Smooth muscle cell (in vitro differentiated cells): ENCODE data around the gene CCDC154. TPM values are rescaled to one million over a fixed set of nuclear protein-coding genes. Genes with fewer than 3 reads are reported as not detected.

Experiments
- DNase-seq: peaks from one replicate; lab custom pipeline; 2025; ENCODE audit not compliant: unreplicated experiment; lab: John Stamatoyannopoulos, UW
- H2AFZ ChIP-seq: fragments of 200-600 bp; sonication (generic); 2 replicates; pipeline ENCODE4 v1.6.0; 2016; ENCODE audit warnings: antibody characterized with exemption, low read depth, mild to moderate bottlenecking
- H3F3A ChIP-seq: fragments of 200-600 bp; sonication (generic); 2 replicates; pipeline ENCODE4 v1.6.0; 2017; ENCODE audit warnings: antibody characterized with exemption, low read depth
- H3K27ac ChIP-seq: fragments of 200-600 bp; sonication (generic); 2 replicates; pipeline ENCODE4 v1.5.1; 2016; ENCODE audit warnings: low read depth, mild to moderate bottlenecking
- H3K27me3 ChIP-seq: fragments of 200-600 bp; sonication (generic); 2 replicates; pipeline ENCODE4 v1.6.1; 2016; ENCODE audit warnings: low read depth, mild to moderate bottlenecking
- H3K36me3 ChIP-seq: fragments of 200-600 bp; sonication (generic); 2 replicates; pipeline ENCODE4 v1.5.1; 2016; ENCODE audit warnings: low read depth
- H3K4me1 ChIP-seq: fragments of 200-600 bp; sonication (generic); 2 replicates; pipeline ENCODE4 v1.5.1; 2016; ENCODE audit warnings: low read depth
- H3K4me2 ChIP-seq: fragments of 200-600 bp; sonication (generic); 2 replicates; pipeline ENCODE4 v1.6.0; 2016; ENCODE audit warnings: mild to moderate bottlenecking
- H3K4me3 ChIP-seq: fragments of 200-600 bp; sonication (generic); 2 replicates; pipeline ENCODE4 v1.5.1; 2016; ENCODE audit warnings: mild to moderate bottlenecking
- H3K79me2 ChIP-seq: fragments of 200-600 bp; sonication (generic); 2 replicates; pipeline ENCODE4 v1.6.0; 2016; ENCODE audit warnings: low read depth, mild to moderate bottlenecking
- H3K9ac ChIP-seq: fragments of 200-600 bp; sonication (generic); 2 replicates; pipeline ENCODE4 v1.6.0; 2016; ENCODE audit warnings: low read depth
- H3K9me3 ChIP-seq: fragments of 200-600 bp; sonication (generic); replicated peaks from 2 replicates; pipeline ENCODE4 v1.5.1; 2016; ENCODE audit warnings: low read depth
- H4K20me1 ChIP-seq: fragments of 200-600 bp; sonication (generic); 2 replicates; pipeline ENCODE4 v1.6.0; 2016; ENCODE audit warnings: low read depth
- CTCF ChIP-seq: fragments of 200-600 bp; sonication (generic); IDR thresholded peaks from 2 replicates; pipeline ENCODE4 v1.5.1; 2017; ENCODE audit warnings: borderline replicate concordance, mild to moderate bottlenecking, antibody characterized with exemption; ENCODE audit not compliant: insufficient read depth, poor library complexity, severe bottlenecking
- WGBS: methylation state at CpG from one replicate; pipeline ENCODE4 v1.1.7; 2016; ENCODE audit warnings: low lambda C conversion rate; 5-methylcytosine and 5-hydroxymethylcytosine counted together
- polyA plus RNA-seq: library from polyadenylated mRNA; unstranded; fragments of >200 nt; fragmentation: Nextera tagmentation; extraction: Ambion mirVana; gene quantifications from 2 replicates; pipeline ENCODE4 v1.2.1, GENCODE V29; 2016
- total RNA-seq: library from RNA; depleted of rRNA; stranded (reverse); fragments of >200 nt; gene quantifications from 2 replicates; pipeline ENCODE4 v1.2.3, GENCODE V29; 2014

Gene CCDC154
- total and polyA plus RNA-seq, 2 experiments from 2014 or later, result 0.24 TPM; not detected in 1

DNA sequence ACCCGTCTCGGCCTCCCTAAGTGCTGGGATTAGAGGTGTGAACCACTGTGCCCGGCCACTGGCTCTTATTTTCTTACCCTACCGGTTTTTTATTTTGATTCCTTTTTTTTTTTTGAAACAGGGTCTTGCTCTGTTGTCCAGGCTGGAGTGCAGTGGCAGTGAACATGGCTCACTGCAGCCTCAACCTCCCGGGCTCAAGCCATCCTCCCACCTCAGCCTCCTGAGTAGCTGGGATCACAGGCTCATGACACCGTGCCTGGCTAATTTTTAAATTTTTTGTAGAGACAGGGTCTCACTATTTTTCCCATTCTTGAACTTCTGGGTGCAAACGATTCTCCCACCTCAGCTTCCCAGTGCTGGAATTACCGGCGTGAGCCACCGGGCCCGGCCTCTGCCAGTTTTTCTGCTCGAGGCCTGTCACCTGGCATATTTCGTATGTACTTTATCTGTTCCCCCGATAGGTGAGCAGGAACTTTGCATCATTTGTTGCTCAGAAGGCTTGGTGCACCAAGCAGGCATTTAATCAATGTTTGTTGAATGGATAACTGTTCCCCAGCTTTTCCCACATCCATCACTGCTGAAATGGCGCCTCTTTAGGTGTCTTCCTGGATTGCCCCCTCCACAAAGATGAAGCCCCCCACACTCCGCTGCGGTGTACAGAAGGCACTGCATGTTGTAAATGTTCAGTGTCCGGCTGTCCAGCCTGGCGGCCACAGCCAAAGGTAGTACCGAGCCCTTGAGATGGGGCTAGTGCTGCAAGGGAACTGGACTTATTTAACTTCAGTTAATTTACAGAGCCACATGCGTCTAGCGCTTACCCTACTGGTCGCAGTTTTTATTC lies 47.9 kb upstream of the CCDC154 start:
- no peaks in the 10 kb centered on the region for H3F3A ChIP-seq
- H2AFZ ChIP-seq, result peak overlapping the region; percentile 70
- no peak overlapping the region for H3K27ac ChIP-seq
- peak overlapping the region; percentile 83 for H3K4me2 ChIP-seq
- peaks cover 18% of the 10 kb centered on the region for H3K79me2 ChIP-seq
- H3K4me3 ChIP-seq, result peak overlapping the region; percentile 95
- no peak for TF ChIP-seq CTCF
- no peaks in the 10 kb centered on the region for H3K9me3 ChIP-seq
- H4K20me1 ChIP-seq, result no peaks in the 10 kb centered on the region
- H3K36me3 ChIP-seq, result no peaks in the 10 kb centered on the region
- DNase-seq, result no peak
- WGBS, result 94% methylated on average over 23 of the region's 23 CpGs
- H3K9ac ChIP-seq, result peak overlapping the region; percentile 92
- no peaks in the 10 kb centered on the region for H3K27me3 ChIP-seq
- H3K4me1 ChIP-seq, result peaks cover 7% of the 10 kb centered on the region

GRCh38 chr16:1491327-1491726 lies 47.0 kb upstream of the CCDC154 start:
- peaks cover 7% of the 10 kb centered on the region for H3K4me1 ChIP-seq
- no peaks in the 10 kb centered on the region for H3K36me3 ChIP-seq
- H3F3A ChIP-seq, result no peaks in the 10 kb centered on the region
- no peak overlapping the region for H3K27ac ChIP-seq
- no peak overlapping the region for H3K4me3 ChIP-seq
- H3K9me3 ChIP-seq, result no peaks in the 10 kb centered on the region
- no peak overlapping the region for H3K4me2 ChIP-seq
- H4K20me1 ChIP-seq, result no peaks in the 10 kb centered on the region
- no peak overlapping the region for H2AFZ ChIP-seq
- no peak for TF ChIP-seq CTCF
- WGBS, result 88% methylated on average over 12 of the region's 12 CpGs
- no peak for DNase-seq
- H3K27me3 ChIP-seq, result no peaks in the 10 kb centered on the region
- H3K9ac ChIP-seq, result no peak overlapping the region
- H3K79me2 ChIP-seq, result peaks cover 18% of the 10 kb centered on the region

DNA sequence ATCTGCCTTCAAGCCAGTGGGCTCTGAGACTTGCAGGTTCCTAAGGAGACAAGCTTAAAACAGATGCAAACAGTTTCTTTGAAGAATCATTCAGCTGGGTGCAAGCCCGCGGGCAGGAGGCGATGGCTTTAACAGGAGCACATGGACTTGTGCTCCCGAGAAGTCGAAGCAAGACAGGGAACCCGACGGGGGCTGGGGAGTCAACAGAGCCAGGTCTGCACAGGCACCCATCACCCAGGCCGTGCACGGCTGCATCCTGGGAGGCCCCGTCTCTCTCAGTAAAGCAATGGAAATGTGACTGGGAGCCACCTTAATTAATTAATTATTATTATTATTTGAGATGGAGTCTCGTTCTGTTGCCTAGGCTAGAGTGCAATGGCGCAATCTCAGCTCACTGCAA lies 44.7 kb upstream of the CCDC154 start:
- Histone ChIP-seq H3F3A (no peaks in the 10 kb centered on the region), H4K20me1 (no peaks in the 10 kb centered on the region), H3K9me3 (no peaks in the 10 kb centered on the region), H3K4me1 (peaks cover 3% of the 10 kb centered on the region), H3K36me3 (no peaks in the 10 kb centered on the region), H3K4me3 (no peak overlapping the region), H2AFZ (no peak overlapping the region), H3K4me2 (no peak overlapping the region), H3K27ac (no peak overlapping the region), H3K79me2 (peaks cover 8% of the 10 kb centered on the region), H3K9ac (no peak overlapping the region), H3K27me3 (no peaks in the 10 kb centered on the region)
- TF ChIP-seq CTCF, result no peak
- no peak for DNase-seq
- 96% methylated on average over 12 of the region's 12 CpGs for WGBS

GRCh38 chr16:1488619-1489018 lies 44.3 kb upstream of the CCDC154 start, which contains the start of gene PTX4:
Gene PTX4, minus strand, starts transcription at chr16:1488944. Its CDS starts 35 bp downstream, at chr16:1488909.
- H3K36me3 ChIP-seq, result no peaks in the 10 kb centered on the region
- H3K79me2 ChIP-seq, result peaks cover 4% of the 10 kb centered on the region
- H3K27me3 ChIP-seq, result no peaks in the 10 kb centered on the region
- 92% methylated on average over 19 of the region's 19 CpGs for WGBS
- no peaks in the 10 kb centered on the region for H4K20me1 ChIP-seq
- no peak within 1 kb of the TSS for H3K4me3 ChIP-seq
- H3F3A ChIP-seq, result no peaks in the 10 kb centered on the region
- TF ChIP-seq CTCF, result no peak
- H3K27ac ChIP-seq, result no peak within 1 kb of the TSS
- H2AFZ ChIP-seq, result no peak within 1 kb of the TSS
- no peak within 1 kb of the TSS for H3K4me2 ChIP-seq
- H3K9me3 ChIP-seq, result no peaks in the 10 kb centered on the region
- H3K4me1 ChIP-seq, result no peaks in the 10 kb centered on the region
- DNase-seq, result no peak
- H3K9ac ChIP-seq, result no peak within 1 kb of the TSS
